ENCODE results near the gene NOL4L. TPM values are rescaled to one million over a fixed set of nuclear protein-coding genes. Genes with fewer than 3 reads are reported as not detected.

Gene NOL4L
- total RNA-seq, 1 donor from 2014 or later = 37.7 TPM

DNA sequence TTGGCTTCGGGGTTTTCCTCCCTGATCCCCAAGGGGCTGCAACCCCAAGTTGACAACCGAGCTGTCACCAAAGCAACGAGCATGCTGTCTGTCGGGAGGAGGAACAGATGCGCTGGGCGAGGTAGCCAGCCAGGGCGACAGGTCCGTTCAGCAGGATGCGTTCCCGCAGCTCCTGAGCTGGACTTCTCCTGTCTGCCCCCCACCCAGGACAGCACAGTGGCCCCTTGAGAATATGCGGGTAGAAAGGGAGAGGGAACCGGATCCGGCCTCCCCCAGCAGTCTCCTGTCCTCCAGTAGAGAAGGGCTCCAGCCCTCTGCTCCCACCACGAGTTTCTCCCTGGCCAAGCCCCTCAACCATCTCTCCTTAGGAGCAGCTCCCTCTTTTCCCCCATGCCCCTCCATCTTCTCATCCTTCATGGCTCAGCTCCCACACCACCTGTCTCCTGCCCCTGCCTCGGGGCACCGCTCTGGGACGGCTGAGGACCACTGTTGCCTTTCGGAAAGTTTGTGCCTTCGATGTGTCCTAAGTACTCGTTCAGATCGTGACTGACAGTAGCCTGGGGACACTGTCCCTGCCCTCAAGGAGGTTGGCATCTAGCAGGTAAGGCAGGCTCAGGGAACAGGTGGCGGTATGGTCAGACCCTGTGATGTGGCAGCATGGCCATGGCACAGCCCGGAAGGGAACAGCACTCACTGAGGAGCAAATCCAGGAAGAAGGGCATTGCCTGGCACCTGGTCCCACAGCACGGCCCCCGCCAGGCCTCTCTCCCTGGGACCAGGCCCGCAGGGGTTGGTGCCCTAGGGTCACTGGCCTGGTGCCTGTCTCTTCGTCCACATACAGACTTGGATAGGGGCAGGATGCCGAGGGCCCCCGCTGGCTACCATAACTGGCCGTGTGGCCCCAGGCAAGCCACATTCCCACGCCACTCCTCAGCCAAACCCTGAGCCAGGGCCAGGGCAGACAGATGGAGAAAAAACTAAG lies 130.7 kb downstream of the NOL4L start:
- peaks cover 14% of the 10 kb centered on the region for H3K4me1 Mint-ChIP-seq (ENCODE audit: low read depth)
- TF ChIP-seq, protein P1, sequence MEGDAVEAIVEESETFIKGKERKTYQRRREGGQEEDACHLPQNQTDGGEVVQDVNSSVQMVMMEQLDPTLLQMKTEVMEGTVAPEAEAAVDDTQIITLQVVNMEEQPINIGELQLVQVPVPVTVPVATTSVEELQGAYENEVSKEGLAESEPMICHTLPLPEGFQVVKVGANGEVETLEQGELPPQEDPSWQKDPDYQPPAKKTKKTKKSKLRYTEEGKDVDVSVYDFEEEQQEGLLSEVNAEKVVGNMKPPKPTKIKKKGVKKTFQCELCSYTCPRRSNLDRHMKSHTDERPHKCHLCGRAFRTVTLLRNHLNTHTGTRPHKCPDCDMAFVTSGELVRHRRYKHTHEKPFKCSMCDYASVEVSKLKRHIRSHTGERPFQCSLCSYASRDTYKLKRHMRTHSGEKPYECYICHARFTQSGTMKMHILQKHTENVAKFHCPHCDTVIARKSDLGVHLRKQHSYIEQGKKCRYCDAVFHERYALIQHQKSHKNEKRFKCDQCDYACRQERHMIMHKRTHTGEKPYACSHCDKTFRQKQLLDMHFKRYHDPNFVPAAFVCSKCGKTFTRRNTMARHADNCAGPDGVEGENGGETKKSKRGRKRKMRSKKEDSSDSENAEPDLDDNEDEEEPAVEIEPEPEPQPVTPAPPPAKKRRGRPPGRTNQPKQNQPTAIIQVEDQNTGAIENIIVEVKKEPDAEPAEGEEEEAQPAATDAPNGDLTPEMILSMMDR (IDR thresholded peaks at IDR 0.05) = no peak
- H3K36me3 Mint-ChIP-seq (ENCODE audit: low read depth) = peaks cover 27% of the 10 kb centered on the region
- H3K4me3 Mint-ChIP-seq (ENCODE audit: unreplicated experiment) = no peak overlapping the region
- H3K9me3 Mint-ChIP-seq (ENCODE audit: low read depth) = no peaks in the 10 kb centered on the region
- peak; percentile 66 for DNase-seq (ENCODE audit: low spot score)
- H3K27ac Mint-ChIP-seq (ENCODE audit: unreplicated experiment) = no peak overlapping the region
- no peaks in the 10 kb centered on the region for H3K27me3 Mint-ChIP-seq (ENCODE audit: low read depth)

DNA sequence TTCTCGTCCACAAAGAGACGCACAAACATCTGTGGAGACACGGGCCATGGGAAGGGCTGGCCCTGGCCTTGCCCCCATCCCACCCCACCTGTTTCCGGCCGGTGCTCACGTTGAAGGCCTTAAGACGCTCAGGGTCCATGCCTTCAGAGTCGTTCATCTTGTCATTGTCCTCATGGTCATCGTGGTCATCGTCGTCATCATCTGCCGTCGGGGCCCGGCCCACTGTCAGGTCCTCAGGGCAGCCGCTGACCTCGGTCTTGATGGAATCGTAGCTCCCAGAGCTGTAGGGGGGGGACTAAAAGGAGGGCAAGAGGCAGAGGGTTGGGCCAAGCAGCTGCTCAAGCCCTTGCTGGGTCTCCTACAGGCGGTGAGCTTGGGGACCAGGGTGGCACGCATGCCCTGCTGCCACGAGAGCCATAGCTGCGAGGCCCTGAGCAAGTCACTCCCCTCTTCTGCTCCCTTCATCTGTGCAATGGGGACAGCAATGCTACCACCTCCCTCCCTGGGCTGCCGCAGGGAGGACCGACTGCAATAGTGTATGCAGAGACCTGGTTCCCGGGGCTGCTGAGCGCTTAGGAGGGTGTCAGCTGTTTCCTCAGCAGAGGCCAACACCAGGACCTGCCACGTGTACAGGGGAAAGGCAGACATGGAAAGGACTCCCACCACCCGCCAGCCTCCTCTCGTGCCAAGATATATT lies 131.5 kb downstream of the NOL4L start:
- DNase-seq (ENCODE audit: low spot score) = peak; percentile 85
- Mint-ChIP-seq H3K4me1 (ENCODE audit: low read depth) (peaks cover 13% of the 10 kb centered on the region), H3K36me3 (ENCODE audit: low read depth) (peaks cover 30% of the 10 kb centered on the region), H3K9me3 (ENCODE audit: low read depth) (no peaks in the 10 kb centered on the region), H3K27me3 (ENCODE audit: low read depth) (no peaks in the 10 kb centered on the region), H3K27ac (ENCODE audit: unreplicated experiment) (no peak overlapping the region), H3K4me3 (ENCODE audit: unreplicated experiment) (no peak overlapping the region)
- TF ChIP-seq, protein P1 (IDR thresholded peaks at IDR 0.05) = no peak

- TF ChIP-seq, protein P1 (IDR thresholded peaks at IDR 0.05) = no peak
- no peak overlapping the region for H3K4me3 Mint-ChIP-seq (ENCODE audit: unreplicated experiment)
- peaks cover 34% of the 10 kb centered on the region for H3K36me3 Mint-ChIP-seq (ENCODE audit: low read depth)
- peaks cover 6% of the 10 kb centered on the region for H3K4me1 Mint-ChIP-seq (ENCODE audit: low read depth)
- no peaks in the 10 kb centered on the region for H3K9me3 Mint-ChIP-seq (ENCODE audit: low read depth)
- DNase-seq (ENCODE audit: low spot score) = no peak
- H3K27me3 Mint-ChIP-seq (ENCODE audit: low read depth) = no peaks in the 10 kb centered on the region
- H3K27ac Mint-ChIP-seq (ENCODE audit: unreplicated experiment) = peak overlapping the region; percentile 49
Observed at GRCh38 chr20:32452776-32453466, 132.2 kb downstream of the NOL4L start.

DNA sequence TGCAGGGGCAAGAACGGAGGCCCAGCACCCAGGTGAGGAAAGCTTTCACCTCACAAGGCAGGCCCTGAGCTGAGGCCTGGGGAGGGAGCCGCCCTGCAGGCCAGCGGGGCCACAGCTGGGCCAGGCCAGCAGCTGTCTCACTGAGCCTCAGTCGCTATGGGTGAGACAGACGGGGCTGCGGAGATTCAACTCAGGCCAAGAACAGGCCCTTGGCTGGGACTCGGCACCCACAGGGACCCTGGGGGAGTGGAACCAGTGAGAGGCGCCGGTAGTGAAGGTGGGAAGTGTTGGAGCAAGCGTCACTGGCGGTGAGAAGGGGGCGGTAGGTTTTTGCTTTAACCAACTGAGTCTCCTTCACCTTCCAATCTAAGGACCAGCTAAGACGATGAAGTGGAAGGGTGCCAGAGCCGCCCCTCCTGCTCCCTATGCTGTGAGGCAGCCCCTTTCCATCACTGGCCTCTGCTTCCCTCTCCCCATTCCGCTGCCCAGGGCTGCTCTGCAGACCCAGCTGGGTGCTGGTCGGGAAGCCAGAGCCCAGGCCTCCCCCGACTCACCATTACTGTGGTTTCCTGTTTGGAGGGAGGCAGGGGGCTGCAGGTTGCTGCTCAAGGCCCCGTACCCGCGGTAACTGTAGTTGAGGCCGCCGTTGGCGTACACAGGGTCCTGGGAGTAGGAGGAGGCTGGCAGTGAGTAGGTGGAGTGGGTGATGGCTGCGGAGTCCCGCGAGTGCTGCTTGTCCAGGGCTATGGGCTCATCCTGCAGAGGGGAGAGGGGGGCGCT lies 133.3 kb downstream of the NOL4L start:
- DNase-seq (ENCODE audit: low spot score) = no peak
- peaks cover 39% of the 10 kb centered on the region for H3K36me3 Mint-ChIP-seq (ENCODE audit: low read depth)
- TF ChIP-seq, protein P1 (IDR thresholded peaks at IDR 0.05) = no peak
- no peaks in the 10 kb centered on the region for H3K27me3 Mint-ChIP-seq (ENCODE audit: low read depth)
- no peaks in the 10 kb centered on the region for H3K9me3 Mint-ChIP-seq (ENCODE audit: low read depth)
- H3K27ac Mint-ChIP-seq (ENCODE audit: unreplicated experiment) = peak overlapping the region; percentile 59
- peaks cover 2% of the 10 kb centered on the region for H3K4me1 Mint-ChIP-seq (ENCODE audit: low read depth)
- H3K4me3 Mint-ChIP-seq (ENCODE audit: unreplicated experiment) = no peak overlapping the region

Data from chondrocyte (in vitro differentiated cells).